ENCODE data around the gene RNFT2.

GRCh38 chr12:116849216-116849615 is 111.1 kb downstream of the RNFT2 start:
- no peak for TF ChIP-seq CTCF (IDR thresholded peaks at IDR 0.05 in 2 of 3, conservative IDR thresholded peaks at IDR 0.05 in 1 of 3; ENCODE audit: borderline replicate concordance in 1 of 3, insufficient read depth in 1 of 3, low read depth in 2 of 3, low read length in 2 of 3)
- TF ChIP-seq JUND (IDR thresholded peaks at IDR 0.05) = no peak
- no peak for TF ChIP-seq REST (IDR thresholded peaks at IDR 0.05; ENCODE audit: low read depth)
- no peak for TF ChIP-seq CEBPB (IDR thresholded peaks at IDR 0.05; ENCODE audit: low read depth)
- TF ChIP-seq ZNF274 (IDR thresholded peaks at IDR 0.05; ENCODE audit: low read depth, low read length) = no peak
- TF ChIP-seq SP1 (IDR thresholded peaks at IDR 0.05; ENCODE audit: low read depth) = no peak
- no peak for TF ChIP-seq SIN3A (IDR thresholded peaks at IDR 0.05; ENCODE audit: low read depth)
- TF ChIP-seq POLR2AphosphoS5 (IDR thresholded peaks at IDR 0.05; ENCODE audit: low read depth, low read length) = no peak
- no peak for TF ChIP-seq YY1 (IDR thresholded peaks at IDR 0.05; ENCODE audit: extremely low read depth, insufficient replicate concordance, low read depth, low read length)

Data from HCT116 (cell line).